ENCODE data around the gene ZNF83. TPM values are rescaled to one million over a fixed set of nuclear protein-coding genes. Genes with fewer than 3 reads are reported as not detected.
A peak's percentile ranks its signal among the peaks of the same experiment; 100 is the strongest.

ZNF83 gene
- total RNA-seq, 1 donor from 2014 or later = 58.1 TPM

DNA sequence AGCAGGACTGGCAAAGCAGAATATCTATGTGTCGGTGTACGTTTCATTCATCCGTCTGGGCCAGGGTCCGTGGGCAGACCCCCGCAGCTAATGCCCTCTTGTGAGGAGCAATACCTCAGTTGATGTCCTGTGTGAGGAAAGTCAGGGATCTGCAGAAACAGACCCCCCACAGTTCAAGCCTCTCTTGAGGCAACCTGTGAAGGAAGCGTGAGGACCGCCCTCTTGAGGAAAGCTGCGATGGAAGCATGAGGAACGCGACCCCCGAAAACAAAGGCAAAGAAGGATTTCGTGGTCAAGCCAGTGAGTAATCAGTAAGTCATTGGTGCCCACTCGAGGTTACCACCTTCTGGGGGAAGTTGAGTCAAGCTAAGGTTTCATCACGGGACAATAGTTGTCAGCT is 20.9 kb upstream of the ZNF83 start:
- Mint-ChIP-seq H3K36me3 (ENCODE audit: unreplicated experiment) (peaks cover 47% of the 10 kb centered on the region), H3K9me3 (ENCODE audit: unreplicated experiment) (no peaks in the 10 kb centered on the region), H3K4me1 (ENCODE audit: unreplicated experiment) (peaks cover 8% of the 10 kb centered on the region), H3K4me3 (ENCODE audit: unreplicated experiment) (no peak overlapping the region), H3K27me3 (ENCODE audit: unreplicated experiment) (no peaks in the 10 kb centered on the region), H3K27ac (ENCODE audit: unreplicated experiment) (no peak overlapping the region)
- TF ChIP-seq CTCF (IDR thresholded peaks at IDR 0.05) = no peak
- no peak for DNase-seq (ENCODE audit: extremely low spot score, unreplicated experiment)

DNA sequence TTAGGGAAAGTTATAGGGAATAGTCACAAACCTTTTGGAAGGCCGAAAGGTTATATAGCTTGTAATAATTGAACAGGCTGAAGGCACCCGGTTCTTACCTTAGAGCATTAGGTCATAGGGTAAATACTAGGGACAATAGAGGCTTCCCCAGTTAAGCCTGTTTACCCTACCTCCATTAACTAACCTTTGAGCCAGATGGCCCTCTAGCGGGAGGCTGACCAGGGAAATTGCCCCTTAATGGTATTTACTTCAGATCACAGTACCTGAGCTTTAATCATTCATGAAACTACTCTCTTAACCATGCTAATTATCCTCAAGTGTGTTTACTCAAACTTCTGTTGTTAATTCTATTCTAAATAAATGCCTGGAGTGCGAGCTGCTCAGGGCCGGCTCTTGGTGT is 20.4 kb upstream of the ZNF83 start:
- no peaks in the 10 kb centered on the region for H3K9me3 Mint-ChIP-seq (ENCODE audit: unreplicated experiment)
- no peak overlapping the region for H3K4me3 Mint-ChIP-seq (ENCODE audit: unreplicated experiment)
- peaks cover 8% of the 10 kb centered on the region for H3K4me1 Mint-ChIP-seq (ENCODE audit: unreplicated experiment)
- no peak for DNase-seq (ENCODE audit: extremely low spot score, unreplicated experiment)
- no peak overlapping the region for H3K27ac Mint-ChIP-seq (ENCODE audit: unreplicated experiment)
- peaks cover 51% of the 10 kb centered on the region for H3K36me3 Mint-ChIP-seq (ENCODE audit: unreplicated experiment)
- no peaks in the 10 kb centered on the region for H3K27me3 Mint-ChIP-seq (ENCODE audit: unreplicated experiment)
- TF ChIP-seq CTCF (IDR thresholded peaks at IDR 0.05) = no peak

- H3K27ac Mint-ChIP-seq (ENCODE audit: unreplicated experiment) = no peak overlapping the region
- no peak for DNase-seq (ENCODE audit: extremely low spot score, unreplicated experiment)
- no peak for TF ChIP-seq CTCF (IDR thresholded peaks at IDR 0.05)
- H3K36me3 Mint-ChIP-seq (ENCODE audit: unreplicated experiment) = peaks cover 59% of the 10 kb centered on the region
- H3K4me1 Mint-ChIP-seq (ENCODE audit: unreplicated experiment) = peaks cover 17% of the 10 kb centered on the region
- no peaks in the 10 kb centered on the region for H3K9me3 Mint-ChIP-seq (ENCODE audit: unreplicated experiment)
- no peak overlapping the region for H3K4me3 Mint-ChIP-seq (ENCODE audit: unreplicated experiment)
- no peaks in the 10 kb centered on the region for H3K27me3 Mint-ChIP-seq (ENCODE audit: unreplicated experiment)
Observed at GRCh38 chr19:52653161-52653560, 15.0 kb upstream of the ZNF83 start.

DNA sequence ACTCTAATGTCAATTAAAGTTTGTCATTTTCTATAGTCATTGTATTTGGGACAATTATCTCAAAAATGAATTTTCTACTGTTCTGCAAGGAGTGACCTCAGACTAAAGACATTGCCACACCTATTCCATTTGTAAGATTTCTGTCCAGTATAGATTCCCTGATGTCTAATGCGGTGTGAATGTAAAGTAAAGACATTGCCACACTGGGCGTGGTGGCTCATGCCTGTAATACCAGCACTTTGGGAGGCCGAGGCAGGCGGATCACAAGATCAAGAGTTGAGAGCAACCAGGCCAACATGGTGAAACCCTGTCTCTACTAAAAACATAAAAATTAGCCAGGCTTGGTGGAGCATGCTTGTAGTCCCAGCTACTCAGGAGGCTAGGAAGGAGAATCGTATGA is 13.8 kb upstream of the ZNF83 start:
- DNase-seq (ENCODE audit: extremely low spot score, unreplicated experiment) = no peak
- H3K4me3 Mint-ChIP-seq (ENCODE audit: unreplicated experiment) = no peak overlapping the region
- H3K27me3 Mint-ChIP-seq (ENCODE audit: unreplicated experiment) = no peaks in the 10 kb centered on the region
- H3K27ac Mint-ChIP-seq (ENCODE audit: unreplicated experiment) = no peak overlapping the region
- H3K36me3 Mint-ChIP-seq (ENCODE audit: unreplicated experiment) = peaks cover 62% of the 10 kb centered on the region
- H3K4me1 Mint-ChIP-seq (ENCODE audit: unreplicated experiment) = peaks cover 24% of the 10 kb centered on the region
- no peaks in the 10 kb centered on the region for H3K9me3 Mint-ChIP-seq (ENCODE audit: unreplicated experiment)
- no peak for TF ChIP-seq CTCF (IDR thresholded peaks at IDR 0.05)

DNA sequence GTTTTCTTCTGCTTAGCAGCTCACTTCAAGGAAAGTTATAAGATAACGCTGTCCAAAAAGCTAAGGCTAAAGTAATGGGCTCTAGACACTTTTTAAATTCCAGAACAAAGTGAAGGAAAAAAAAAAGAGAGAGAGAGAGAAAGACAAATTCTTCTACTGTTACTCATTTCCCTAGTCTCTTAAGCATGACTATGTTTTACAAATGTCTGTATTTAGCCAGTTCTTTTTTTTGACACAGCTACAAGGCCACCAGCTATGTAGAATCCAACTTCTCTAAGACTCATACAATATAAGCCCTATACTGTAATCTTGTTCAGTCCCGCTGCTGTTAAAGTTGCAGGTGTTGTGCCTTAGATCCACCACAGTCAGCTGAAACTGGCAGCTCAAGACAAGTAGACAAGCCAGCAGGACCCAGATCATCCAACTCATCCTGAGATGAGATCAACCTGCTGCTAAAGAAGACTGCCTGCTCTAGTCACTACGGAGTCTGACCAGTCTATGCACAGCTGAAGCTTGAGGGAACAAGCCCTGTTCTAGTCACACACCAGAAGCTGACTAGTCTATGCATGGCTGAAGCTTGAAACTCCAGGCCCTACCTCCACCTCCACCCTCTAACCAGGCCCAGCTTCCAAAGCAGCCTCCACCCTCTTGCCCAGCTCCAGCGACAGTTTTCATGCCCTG is 10.3 kb upstream of the ZNF83 start:
- no peak for TF ChIP-seq CTCF (IDR thresholded peaks at IDR 0.05)
- Mint-ChIP-seq H3K9me3 (ENCODE audit: unreplicated experiment) (no peaks in the 10 kb centered on the region), H3K27me3 (ENCODE audit: unreplicated experiment) (no peaks in the 10 kb centered on the region), H3K27ac (ENCODE audit: unreplicated experiment) (peak overlapping the region; percentile 85), H3K4me1 (ENCODE audit: unreplicated experiment) (peaks cover 24% of the 10 kb centered on the region), H3K4me3 (ENCODE audit: unreplicated experiment) (peak overlapping the region; percentile 16), H3K36me3 (ENCODE audit: unreplicated experiment) (peaks cover 48% of the 10 kb centered on the region)
- DNase-seq (ENCODE audit: extremely low spot score, unreplicated experiment) = no peak

Measured in osteocyte (in vitro differentiated cells).